Endodermal cell (in vitro differentiated cells): ENCODE results near the gene SUPT5H. TPM values are rescaled to one million over a fixed set of nuclear protein-coding genes. Genes with fewer than 3 reads are reported as not detected.

ENCODE experiments used
- DNase-seq: peaks from one replicate; pipeline ENCODE4 v3.0.0-alpha.2; 2017
- H3K27ac ChIP-seq: 2 replicates; pipeline ENCODE4 v1.5.1; 2013; ENCODE audit warnings: mild to moderate bottlenecking, low read depth, low read length, moderate library complexity
- H3K27me3 ChIP-seq: 2 replicates; pipeline ENCODE4 v1.6.1; 2013; ENCODE audit warnings: mild to moderate bottlenecking, low read length, moderate library complexity; ENCODE audit not compliant: insufficient read depth, control insufficient read depth, poor library complexity, severe bottlenecking
- H3K36me3 ChIP-seq: 2 replicates; pipeline ENCODE4 v1.7.0; 2013; ENCODE audit warnings: mild to moderate bottlenecking, low read length, moderate library complexity; ENCODE audit not compliant: control insufficient read depth, insufficient read depth
- H3K4me1 ChIP-seq: one replicate; pipeline ENCODE4 v1.7.0; 2013; ENCODE audit warnings: low read length; ENCODE audit not compliant: control insufficient read depth, insufficient read depth
- H3K4me3 ChIP-seq: 2 replicates; pipeline ENCODE4 v1.5.1; 2013; ENCODE audit warnings: mild to moderate bottlenecking, low read length, moderate library complexity
- H3K9ac ChIP-seq: 2 replicates; pipeline ENCODE4 v1.6.1; 2013; ENCODE audit warnings: mild to moderate bottlenecking, low read length, moderate library complexity; ENCODE audit not compliant: poor library complexity, severe bottlenecking; ENCODE audit errors: extremely low read depth
- H3K9me3 ChIP-seq: 2 replicates; pipeline ENCODE4 v1.6.1; 2013; ENCODE audit warnings: mild to moderate bottlenecking, low read length, moderate library complexity; ENCODE audit not compliant: control insufficient read depth
- H3K27ac Mint-ChIP-seq: 2 replicates; pipeline ENCODE4 v1.8.0; 2020; ENCODE audit warnings: mixed read lengths
- H3K27me3 Mint-ChIP-seq: 2 replicates; pipeline ENCODE4 v1.8.0; 2021; ENCODE audit warnings: mild to moderate bottlenecking, mixed read lengths; ENCODE audit not compliant: insufficient read depth
- H3K36me3 Mint-ChIP-seq: 2 replicates; pipeline ENCODE4 v1.8.0; 2020; ENCODE audit warnings: low read depth, mixed read lengths
- H3K4me1 Mint-ChIP-seq: 2 replicates; pipeline ENCODE4 v1.8.0; 2020; ENCODE audit warnings: mixed read lengths
- H3K4me3 Mint-ChIP-seq: 2 replicates; pipeline ENCODE4 v1.8.0; 2020; ENCODE audit warnings: mild to moderate bottlenecking, moderate library complexity, mixed read lengths
- H3K9me3 Mint-ChIP-seq: 2 replicates; pipeline ENCODE4 v1.8.0; 2020; ENCODE audit warnings: mild to moderate bottlenecking, mixed read lengths
- WGBS, 2 experiments: methylation state at CpG; one replicate each; pipeline versions ENCODE4 v1.1.5 to v1.1.7; 2013; ENCODE audit warnings: missing lambda C conversion rate in 2 of 2, mixed read lengths in 1 of 2; ENCODE audit not compliant: insufficient coverage in 1 of 2, insufficient read length in 1 of 2; 5-methylcytosine and 5-hydroxymethylcytosine counted together
- total RNA-seq, 2 donors: library from RNA; stranded (reverse); fragmentation: NEBNext Ultra II Directional in 1 of 2; extraction: Animal tissue kit (Norgen Biotek cat#: 25700) in 1 of 2; gene quantifications; 2 replicates in 1 of 2; 3 replicates in 1 of 2; pipeline ENCODE4 v1.2.1, GENCODE V29; 2021
- TF ChIP-seq, protein P1 (sequence below): fragments of 200-600 bp; sonication (generic); conservative IDR thresholded peaks from 2 replicates; pipeline ENCODE4 v1.5.0; 2021; ENCODE audit warnings: antibody characterized with exemption, mild to moderate bottlenecking

The SUPT5H gene
- total RNA-seq, 2 donors from 2014 or later, result 130 to 139 TPM

DNA sequence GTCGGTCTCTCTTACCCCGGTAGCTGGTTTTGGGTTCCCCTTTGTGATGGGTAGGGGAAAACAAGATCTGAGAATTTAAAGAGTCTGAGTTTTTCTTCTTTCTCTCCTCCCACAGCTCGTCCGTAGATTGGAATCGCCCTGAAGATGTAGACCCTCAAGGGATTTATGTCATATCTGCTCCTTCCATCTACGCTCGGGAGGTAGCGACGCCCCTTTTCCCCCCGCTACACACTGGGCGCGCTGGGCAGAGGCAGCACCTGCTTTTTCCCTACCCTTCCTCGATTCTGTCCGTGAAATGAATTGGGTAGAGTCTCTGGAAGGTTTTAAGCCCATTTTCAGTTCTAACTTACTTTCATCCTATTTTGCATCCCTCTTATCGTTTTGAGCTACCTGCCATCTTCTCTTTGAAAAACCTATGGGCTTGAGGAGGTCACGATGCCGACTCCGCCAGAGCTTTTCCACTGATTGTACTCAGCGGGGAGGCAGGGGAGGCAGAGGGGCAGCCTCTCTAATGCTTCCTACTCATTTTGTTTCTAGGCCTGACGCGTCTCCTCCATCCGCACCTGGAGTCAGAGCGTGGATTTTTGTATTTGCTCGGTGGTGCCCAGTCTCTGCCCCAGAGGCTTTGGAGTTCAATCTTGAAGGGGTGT lies 62.5 kb downstream of the SUPT5H start:
- DNase-seq, result no peak
- TF ChIP-seq, protein P1, sequence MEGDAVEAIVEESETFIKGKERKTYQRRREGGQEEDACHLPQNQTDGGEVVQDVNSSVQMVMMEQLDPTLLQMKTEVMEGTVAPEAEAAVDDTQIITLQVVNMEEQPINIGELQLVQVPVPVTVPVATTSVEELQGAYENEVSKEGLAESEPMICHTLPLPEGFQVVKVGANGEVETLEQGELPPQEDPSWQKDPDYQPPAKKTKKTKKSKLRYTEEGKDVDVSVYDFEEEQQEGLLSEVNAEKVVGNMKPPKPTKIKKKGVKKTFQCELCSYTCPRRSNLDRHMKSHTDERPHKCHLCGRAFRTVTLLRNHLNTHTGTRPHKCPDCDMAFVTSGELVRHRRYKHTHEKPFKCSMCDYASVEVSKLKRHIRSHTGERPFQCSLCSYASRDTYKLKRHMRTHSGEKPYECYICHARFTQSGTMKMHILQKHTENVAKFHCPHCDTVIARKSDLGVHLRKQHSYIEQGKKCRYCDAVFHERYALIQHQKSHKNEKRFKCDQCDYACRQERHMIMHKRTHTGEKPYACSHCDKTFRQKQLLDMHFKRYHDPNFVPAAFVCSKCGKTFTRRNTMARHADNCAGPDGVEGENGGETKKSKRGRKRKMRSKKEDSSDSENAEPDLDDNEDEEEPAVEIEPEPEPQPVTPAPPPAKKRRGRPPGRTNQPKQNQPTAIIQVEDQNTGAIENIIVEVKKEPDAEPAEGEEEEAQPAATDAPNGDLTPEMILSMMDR, result no peak
- Mint-ChIP-seq H3K4me3 (peak overlapping the region; percentile 61), H3K36me3 (no peaks in the 10 kb centered on the region), H3K9me3 (peaks cover 9% of the 10 kb centered on the region), H3K27me3 (peaks cover 80% of the 10 kb centered on the region), H3K27ac (no peak overlapping the region), H3K4me1 (no peaks in the 10 kb centered on the region)
- Histone ChIP-seq H3K9me3 (peaks cover 5% of the 10 kb centered on the region), H3K9ac (no peak overlapping the region), H3K27me3 (peaks cover 66% of the 10 kb centered on the region), H3K36me3 (no peaks in the 10 kb centered on the region), H3K27ac (no peak overlapping the region), H3K4me3 (peak overlapping the region; percentile 79), H3K4me1 (no peaks in the 10 kb centered on the region)
- 36 to 45% methylated on average over 15 to 24 of the region's 24 CpGs for WGBS, 2 experiments

DNA sequence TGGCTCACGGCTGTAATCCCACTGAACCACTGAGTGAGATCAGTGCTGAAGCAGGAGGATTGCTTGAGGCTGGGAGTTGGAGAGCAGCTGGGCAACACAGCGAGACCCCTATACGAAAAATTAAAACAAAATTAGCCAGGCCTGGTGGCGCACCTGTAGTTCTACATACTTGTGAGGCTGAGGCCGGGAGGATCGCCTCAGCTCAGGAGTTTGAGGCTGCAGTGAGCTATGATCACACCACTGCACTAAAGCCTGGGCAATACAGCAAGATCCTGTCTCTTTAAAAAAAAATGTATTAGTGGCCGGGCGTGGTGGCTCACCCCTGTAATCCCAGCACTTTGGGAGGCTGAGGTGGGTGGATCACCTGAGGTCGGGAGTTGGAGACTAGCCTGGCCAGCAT lies 63.2 kb downstream of the SUPT5H start:
- TF ChIP-seq, protein P1, result no peak
- no peaks in the 10 kb centered on the region for H3K36me3 Mint-ChIP-seq
- WGBS, 2 experiments, result 93 to 95% methylated on average over 8 to 9 of the region's 9 CpGs
- no peak overlapping the region for H3K4me3 ChIP-seq
- no peaks in the 10 kb centered on the region for H3K4me1 ChIP-seq
- no peak for DNase-seq
- H3K36me3 ChIP-seq, result no peaks in the 10 kb centered on the region
- no peak overlapping the region for H3K27ac Mint-ChIP-seq
- no peak overlapping the region for H3K27ac ChIP-seq
- H3K9me3 ChIP-seq, result peaks cover 5% of the 10 kb centered on the region
- peaks cover 66% of the 10 kb centered on the region for H3K27me3 ChIP-seq
- H3K4me3 Mint-ChIP-seq, result no peak overlapping the region
- no peaks in the 10 kb centered on the region for H3K4me1 Mint-ChIP-seq
- no peak overlapping the region for H3K9ac ChIP-seq
- H3K9me3 Mint-ChIP-seq, result peaks cover 8% of the 10 kb centered on the region
- H3K27me3 Mint-ChIP-seq, result peaks cover 79% of the 10 kb centered on the region

GRCh38 chr19:39509233-39509632 lies 63.9 kb downstream of the SUPT5H start:
- TF ChIP-seq, protein P1, result no peak
- peaks cover 66% of the 10 kb centered on the region for H3K27me3 ChIP-seq
- H3K36me3 ChIP-seq, result no peaks in the 10 kb centered on the region
- 66% methylated on average over 2 of the region's 2 CpGs; no CpG with 5 or more reads in 1 of the 2 experiments for WGBS, 2 experiments
- H3K4me3 ChIP-seq, result no peak overlapping the region
- Mint-ChIP-seq H3K4me1 (no peaks in the 10 kb centered on the region), H3K9me3 (peaks cover 8% of the 10 kb centered on the region), H3K27me3 (peaks cover 79% of the 10 kb centered on the region), H3K36me3 (no peaks in the 10 kb centered on the region), H3K4me3 (no peak overlapping the region), H3K27ac (no peak overlapping the region)
- DNase-seq, result no peak
- H3K9me3 ChIP-seq, result peaks cover 5% of the 10 kb centered on the region
- no peaks in the 10 kb centered on the region for H3K4me1 ChIP-seq
- no peak overlapping the region for H3K9ac ChIP-seq
- no peak overlapping the region for H3K27ac ChIP-seq
